ENCODE results near the gene TAF8.
A peak's percentile ranks its signal among the peaks of the same experiment; 100 is the strongest.

The TAF8 gene

DNA sequence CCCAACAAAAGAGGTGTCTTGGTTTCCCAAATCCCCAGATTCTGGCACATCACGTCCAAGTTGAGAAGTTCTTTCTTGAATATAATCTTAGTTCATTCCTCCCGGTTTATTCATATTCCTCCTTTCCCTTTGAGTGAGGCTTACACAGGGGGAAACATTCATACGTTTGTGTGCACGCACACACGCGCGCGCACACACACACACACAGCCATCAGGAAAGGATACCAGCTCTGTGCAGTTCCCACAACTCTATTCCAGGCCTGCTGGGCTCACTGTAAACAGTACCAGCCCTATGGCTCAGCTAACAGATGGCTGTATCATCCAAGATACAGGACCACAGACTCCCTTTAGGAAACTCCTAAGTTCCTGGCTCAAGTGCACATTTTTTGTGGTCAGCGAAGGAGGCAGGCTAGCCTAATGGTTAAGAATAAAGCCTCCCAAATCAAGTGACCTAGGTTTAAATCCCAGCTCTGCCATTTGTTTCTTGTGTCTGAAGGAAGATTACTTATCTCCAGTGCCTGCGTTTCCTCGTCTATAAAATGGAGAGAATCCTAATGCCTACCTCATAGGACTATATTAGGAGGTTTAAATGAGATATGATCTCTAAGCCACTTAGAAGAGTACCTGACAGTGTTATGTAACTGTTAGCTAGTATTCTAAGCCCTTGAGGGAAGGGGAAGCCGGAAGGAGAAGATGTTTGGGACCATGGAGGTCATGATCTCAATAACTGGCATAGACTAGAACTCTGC lies 3.7 kb upstream of the TAF8 start:
- Histone ChIP-seq H3K4me1 (ENCODE audit: insufficient read depth, low read length) (peaks cover 11% of the 10 kb centered on the region), H3K9ac (ENCODE audit: low read depth, low read length) (no peak overlapping the region), H3K4me3 (ENCODE audit: low read length) (no peak overlapping the region), H3K36me3 (ENCODE audit: insufficient read depth, low read depth, low read length) (peaks cover under 1% of the 10 kb centered on the region), H3K27me3 (ENCODE audit: insufficient read depth, low read length) (peaks cover 80% of the 10 kb centered on the region), H3K9me3 (ENCODE audit: insufficient read depth, low read depth, low read length) (no peaks in the 10 kb centered on the region; the same call in 1 of the 2 replicates), H3K27ac (ENCODE audit: low read length) (no peak overlapping the region)

DNA sequence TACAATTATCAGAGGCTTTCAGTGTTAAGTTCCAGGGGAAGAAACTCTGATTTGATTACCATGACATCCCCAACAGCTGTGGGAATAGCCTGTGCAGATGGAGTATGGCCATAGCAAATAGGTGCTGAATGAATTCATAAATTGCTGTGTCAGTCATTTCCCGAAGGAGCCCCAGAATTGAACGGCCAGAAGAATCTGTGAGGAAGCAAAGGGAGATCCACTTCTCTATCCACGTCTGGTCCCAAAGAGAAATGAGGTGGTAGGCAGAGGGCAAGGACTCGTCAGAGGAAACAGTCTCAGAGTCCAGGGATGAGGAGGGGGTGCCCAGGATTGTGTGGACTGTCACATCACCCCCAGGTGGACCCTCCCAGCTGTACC lies 3.1 kb upstream of the TAF8 start:
- Histone ChIP-seq H3K9ac (ENCODE audit: low read depth, low read length) (no peak overlapping the region), H3K27ac (ENCODE audit: low read length) (no peak overlapping the region)

GRCh38 chr6:42047790-42048405 lies 2.4 kb upstream of the TAF8 start:
- no peaks in the 10 kb centered on the region; the same call in 1 of the 2 replicates for H3K9me3 ChIP-seq (ENCODE audit: insufficient read depth, low read depth, low read length)
- no peak overlapping the region for H3K27ac ChIP-seq (ENCODE audit: low read length)
- H3K27me3 ChIP-seq (ENCODE audit: insufficient read depth, low read length): peaks cover 71% of the 10 kb centered on the region
- H3K36me3 ChIP-seq (ENCODE audit: insufficient read depth, low read depth, low read length): peaks cover 12% of the 10 kb centered on the region
- peaks cover 11% of the 10 kb centered on the region for H3K4me1 ChIP-seq (ENCODE audit: insufficient read depth, low read length)
- peak overlapping the region; percentile 64 for H3K4me3 ChIP-seq (ENCODE audit: low read length)
- peak overlapping the region; percentile 69; the same call in 1 of the 2 replicates for H3K9ac ChIP-seq (ENCODE audit: low read depth, low read length)

More for the DNA sequence above, 3.1 kb upstream of the TAF8 start:
- Histone ChIP-seq H3K9me3 (ENCODE audit: insufficient read depth, low read depth, low read length) (no peaks in the 10 kb centered on the region; the same call in 1 of the 2 replicates), H3K4me1 (ENCODE audit: insufficient read depth, low read length) (peaks cover 11% of the 10 kb centered on the region), H3K36me3 (ENCODE audit: insufficient read depth, low read depth, low read length) (peaks cover 5% of the 10 kb centered on the region), H3K27me3 (ENCODE audit: insufficient read depth, low read length) (peaks cover 76% of the 10 kb centered on the region), H3K4me3 (ENCODE audit: low read length) (no peak overlapping the region)

GRCh38 chr6:42049116-42049809 lies 1.1 kb upstream of the TAF8 start:
- peaks cover 58% of the 10 kb centered on the region for H3K27me3 ChIP-seq (ENCODE audit: insufficient read depth, low read length)
- H3K9ac ChIP-seq (ENCODE audit: low read depth, low read length): no peak overlapping the region
- H3K4me1 ChIP-seq (ENCODE audit: insufficient read depth, low read length): peaks cover 11% of the 10 kb centered on the region

DNA sequence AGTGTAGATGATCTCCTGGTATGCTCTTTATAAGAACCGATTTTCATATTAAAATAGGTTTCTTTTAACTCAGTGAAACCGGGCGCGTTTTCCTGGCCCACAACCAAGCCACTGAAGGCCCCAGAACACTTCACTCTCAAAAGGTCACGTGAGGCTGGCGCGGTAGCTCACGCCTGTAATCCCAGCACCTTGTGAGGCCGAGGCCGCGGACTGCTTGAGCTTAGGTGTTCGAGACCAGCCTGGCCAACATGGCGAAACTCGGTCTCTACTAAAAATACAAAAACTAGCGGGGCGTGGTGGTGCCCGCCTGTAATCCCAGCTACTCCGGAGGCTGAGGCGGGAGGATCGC lies 402 bp upstream of the TAF8 start:
- peaks cover 51% of the 10 kb centered on the region for H3K27me3 ChIP-seq (ENCODE audit: insufficient read depth, low read length)
- H3K4me3 ChIP-seq (ENCODE audit: low read length): peak overlapping the region; percentile 96
- H3K27ac ChIP-seq (ENCODE audit: low read length): no peak overlapping the region
- no peaks in the 10 kb centered on the region; the same call in 1 of the 2 replicates for H3K9me3 ChIP-seq (ENCODE audit: insufficient read depth, low read depth, low read length)
- peaks cover 11% of the 10 kb centered on the region for H3K4me1 ChIP-seq (ENCODE audit: insufficient read depth, low read length)
- peak overlapping the region; percentile 46; the same call in 1 of the 2 replicates for H3K9ac ChIP-seq (ENCODE audit: low read depth, low read length)
- peaks cover 27% of the 10 kb centered on the region for H3K36me3 ChIP-seq (ENCODE audit: insufficient read depth, low read depth, low read length)

More at GRCh38 chr6:42049116-42049809, 1.1 kb upstream of the TAF8 start:
- H3K4me3 ChIP-seq (ENCODE audit: low read length): peak overlapping the region; percentile 96; the same call in 1 of the 2 replicates
- peaks cover 24% of the 10 kb centered on the region for H3K36me3 ChIP-seq (ENCODE audit: insufficient read depth, low read depth, low read length)
- no peaks in the 10 kb centered on the region; the same call in 1 of the 2 replicates for H3K9me3 ChIP-seq (ENCODE audit: insufficient read depth, low read depth, low read length)
- H3K27ac ChIP-seq (ENCODE audit: low read length): no peak overlapping the region

DNA sequence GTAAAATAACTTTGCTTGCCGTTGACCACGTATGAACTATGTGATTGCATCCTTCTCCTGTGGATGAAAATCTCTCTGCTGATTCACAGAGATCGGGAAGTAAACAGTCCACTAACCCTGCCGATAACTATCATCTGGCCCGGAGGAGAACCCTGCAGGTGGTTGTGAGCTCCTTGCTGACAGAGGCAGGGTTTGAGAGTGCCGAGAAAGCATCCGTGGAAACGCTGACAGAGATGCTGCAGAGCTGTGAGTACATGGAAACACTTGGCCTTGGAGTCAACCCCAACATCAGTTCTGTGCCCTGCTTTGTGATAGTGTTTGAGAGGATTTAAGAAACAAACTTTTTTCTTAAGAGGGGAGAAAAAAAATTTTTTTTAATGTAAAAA lies 937 bp downstream of the TAF8 start:
- Histone ChIP-seq H3K36me3 (ENCODE audit: insufficient read depth, low read depth, low read length) (peaks cover 41% of the 10 kb centered on the region), H3K27me3 (ENCODE audit: insufficient read depth, low read length) (peaks cover 38% of the 10 kb centered on the region), H3K9ac (ENCODE audit: low read depth, low read length) (peak overlapping the region; percentile 94; the same call in 1 of the 2 replicates), H3K27ac (ENCODE audit: low read length) (no peak overlapping the region), H3K4me3 (ENCODE audit: low read length) (peak overlapping the region; percentile 96), H3K4me1 (ENCODE audit: insufficient read depth, low read length) (no peaks in the 10 kb centered on the region), H3K9me3 (ENCODE audit: insufficient read depth, low read depth, low read length) (no peaks in the 10 kb centered on the region; the same call in 1 of the 2 replicates)

- H3K36me3 ChIP-seq (ENCODE audit: insufficient read depth, low read depth, low read length): peaks cover 64% of the 10 kb centered on the region
- no peaks in the 10 kb centered on the region for H3K9me3 ChIP-seq (ENCODE audit: insufficient read depth, low read depth, low read length)
- H3K4me1 ChIP-seq (ENCODE audit: insufficient read depth, low read length): no peaks in the 10 kb centered on the region
- H3K9ac ChIP-seq (ENCODE audit: low read depth, low read length): no peak overlapping the region
- H3K27ac ChIP-seq (ENCODE audit: low read length): no peak overlapping the region
- H3K4me3 ChIP-seq (ENCODE audit: low read length): no peak overlapping the region
- peaks cover 15% of the 10 kb centered on the region for H3K27me3 ChIP-seq (ENCODE audit: insufficient read depth, low read length)
Measured at GRCh38 chr6:42053601-42054000, 3.3 kb downstream of the TAF8 start.

DNA sequence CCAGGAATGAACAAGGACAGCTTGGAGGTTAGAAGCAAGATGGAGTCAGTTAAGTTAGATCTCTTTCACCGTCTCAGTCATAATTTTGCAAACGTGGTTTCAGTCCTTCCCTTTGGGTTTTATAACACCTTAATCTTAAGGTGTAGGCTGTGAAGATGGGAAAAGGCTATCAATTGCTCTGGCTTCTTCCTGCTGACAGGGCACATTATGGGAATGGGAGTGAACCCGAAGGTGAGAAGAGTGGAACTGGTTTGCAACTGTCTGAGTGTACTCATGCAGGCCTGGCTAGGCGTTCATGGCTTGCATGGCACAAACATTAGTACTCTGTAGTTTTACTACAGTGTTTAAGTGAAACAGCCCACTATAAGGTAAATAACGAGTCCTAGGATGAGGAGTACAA lies 9.4 kb downstream of the TAF8 start:
- peaks cover 88% of the 10 kb centered on the region for H3K36me3 ChIP-seq (ENCODE audit: insufficient read depth, low read depth, low read length)

GRCh38 chr6:42066156-42066675 lies 15.9 kb downstream of the TAF8 start:
- Histone ChIP-seq H3K9me3 (ENCODE audit: insufficient read depth, low read depth, low read length) (no peaks in the 10 kb centered on the region), H3K9ac (ENCODE audit: low read depth, low read length) (no peak overlapping the region), H3K4me3 (ENCODE audit: low read length) (no peak overlapping the region), H3K36me3 (ENCODE audit: insufficient read depth, low read depth, low read length) (peaks cover 86% of the 10 kb centered on the region), H3K27me3 (ENCODE audit: insufficient read depth, low read length) (no peaks in the 10 kb centered on the region), H3K4me1 (ENCODE audit: insufficient read depth, low read length) (peaks cover 3% of the 10 kb centered on the region; the same call in 1 of the 2 replicates), H3K27ac (ENCODE audit: low read length) (no peak overlapping the region)

More for the DNA sequence above, 9.4 kb downstream of the TAF8 start:
- Histone ChIP-seq H3K4me1 (ENCODE audit: insufficient read depth, low read length) (no peaks in the 10 kb centered on the region), H3K9me3 (ENCODE audit: insufficient read depth, low read depth, low read length) (no peaks in the 10 kb centered on the region), H3K27me3 (ENCODE audit: insufficient read depth, low read length) (no peaks in the 10 kb centered on the region), H3K4me3 (ENCODE audit: low read length) (no peak overlapping the region), H3K27ac (ENCODE audit: low read length) (no peak overlapping the region), H3K9ac (ENCODE audit: low read depth, low read length) (no peak overlapping the region)

GRCh38 chr6:42068173-42068572 lies 17.8 kb downstream of the TAF8 start:
- Histone ChIP-seq H3K27me3 (ENCODE audit: insufficient read depth, low read length) (no peaks in the 10 kb centered on the region), H3K9me3 (ENCODE audit: insufficient read depth, low read depth, low read length) (no peaks in the 10 kb centered on the region), H3K4me1 (ENCODE audit: insufficient read depth, low read length) (peaks cover 3% of the 10 kb centered on the region; the same call in 1 of the 2 replicates), H3K9ac (ENCODE audit: low read depth, low read length) (no peak overlapping the region), H3K4me3 (ENCODE audit: low read length) (no peak overlapping the region), H3K36me3 (ENCODE audit: insufficient read depth, low read depth, low read length) (peaks cover 85% of the 10 kb centered on the region), H3K27ac (ENCODE audit: low read length) (no peak overlapping the region)

DNA sequence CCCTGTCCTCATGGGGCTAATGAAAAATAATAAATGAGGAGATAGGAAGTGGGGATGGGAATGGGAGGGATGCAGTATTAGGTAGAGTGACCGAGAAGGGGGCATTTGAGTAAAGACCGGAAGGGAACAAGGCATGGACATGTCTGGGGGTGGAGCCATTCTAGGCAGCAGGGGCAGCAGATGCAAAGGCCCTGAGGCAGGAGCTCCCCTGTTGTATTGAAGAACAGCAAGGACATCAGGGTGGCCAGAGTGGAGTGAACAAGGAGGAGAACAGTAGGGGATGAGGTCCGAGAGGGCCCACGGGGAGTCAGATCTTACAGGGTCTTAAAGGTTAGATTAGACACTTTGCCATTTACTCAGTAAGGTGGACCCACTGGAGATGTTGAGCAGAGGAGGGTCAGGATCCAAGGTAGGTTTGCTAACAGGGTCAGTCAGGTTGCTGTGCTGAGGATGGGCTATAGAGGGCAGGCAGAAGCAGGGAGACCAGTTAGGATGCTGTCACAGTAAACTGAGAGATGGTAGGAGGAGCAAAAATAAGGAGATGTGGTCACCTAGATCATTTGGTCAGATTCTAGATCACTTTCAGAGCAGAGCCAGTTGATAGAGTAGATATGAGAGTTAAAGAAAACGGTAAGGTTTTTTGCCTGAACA lies 18.7 kb downstream of the TAF8 start:
- Histone ChIP-seq H3K4me1 (ENCODE audit: insufficient read depth, low read length) (peaks cover 3% of the 10 kb centered on the region; the same call in 1 of the 2 replicates), H3K36me3 (ENCODE audit: insufficient read depth, low read depth, low read length) (peaks cover 84% of the 10 kb centered on the region), H3K27ac (ENCODE audit: low read length) (no peak overlapping the region), H3K4me3 (ENCODE audit: low read length) (no peak overlapping the region), H3K27me3 (ENCODE audit: insufficient read depth, low read length) (no peaks in the 10 kb centered on the region), H3K9ac (ENCODE audit: low read depth, low read length) (no peak overlapping the region), H3K9me3 (ENCODE audit: insufficient read depth, low read depth, low read length) (no peaks in the 10 kb centered on the region)

All from iPS-20b (cell line).